GM08714 (cell line): Measurements from ENCODE around the gene TEX101.

Experiments used
- H3K4me3 ChIP-seq: fragments of 200-500 bp; sonication (Bioruptor generic); 2 replicates; pipeline ENCODE4 v1.5.1; 2014; ENCODE audit warnings: mild to moderate bottlenecking, low read length, inconsistent platforms
- ZNF274 ChIP-seq: IDR thresholded peaks from 2 replicates; pipeline ENCODE4 v1.6.1; 2012; ENCODE audit warnings: mild to moderate bottlenecking, low read depth, low read length

Gene TEX101

DNA sequence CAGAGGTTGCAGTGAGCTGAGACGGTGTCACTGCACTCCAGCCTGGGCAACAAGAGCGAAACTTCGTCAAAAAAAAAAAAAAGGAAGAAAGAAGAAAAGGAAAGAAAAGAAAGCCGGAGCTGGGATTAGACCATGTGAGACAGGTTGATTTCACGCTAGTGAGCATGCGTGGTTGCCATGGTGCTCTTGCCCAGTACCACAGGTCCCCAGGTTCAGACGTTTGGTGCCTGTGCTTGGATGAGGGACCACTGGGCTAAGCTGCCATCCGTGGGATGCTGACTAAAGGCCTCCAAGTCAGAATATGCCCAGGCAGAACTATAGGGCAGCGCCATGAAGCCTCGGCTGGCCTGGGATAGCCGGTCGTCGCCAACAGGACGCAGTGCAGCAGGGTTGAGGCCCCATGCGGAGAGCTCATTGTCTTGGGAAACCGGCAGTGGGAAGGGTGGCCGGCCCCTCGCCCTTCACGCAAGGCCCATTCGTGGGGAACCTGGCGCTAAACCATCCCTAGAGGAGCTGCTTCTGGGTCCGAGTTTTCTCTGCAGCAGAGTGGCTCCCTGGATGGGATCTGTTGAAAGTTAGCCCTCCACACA is 7.2 kb upstream of the TEX101 start:
- no peak overlapping the region for H3K4me3 ChIP-seq
- TF ChIP-seq ZNF274, result no peak

DNA sequence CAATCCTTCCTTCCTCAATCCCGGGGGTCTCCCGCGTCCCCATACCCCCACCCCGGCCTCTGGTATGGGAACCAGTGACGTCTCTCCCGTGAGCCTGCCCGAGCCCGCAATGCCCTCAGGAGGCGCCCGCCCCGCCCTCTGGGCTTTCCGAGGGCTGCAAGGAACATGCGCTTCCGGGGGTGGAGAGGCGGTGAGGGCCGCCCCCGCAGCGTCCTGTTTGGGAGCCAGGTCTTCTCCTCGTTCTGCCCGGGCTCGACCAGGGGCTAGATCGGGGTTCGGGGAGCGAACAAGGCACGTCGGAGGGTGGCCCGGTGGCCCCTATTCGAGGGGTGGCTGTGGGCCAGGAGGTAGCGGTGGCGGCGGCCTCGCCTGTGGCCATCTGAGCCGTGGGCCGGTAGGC is 6.6 kb upstream of the TEX101 start:
- no peak for TF ChIP-seq ZNF274
- no peak overlapping the region for H3K4me3 ChIP-seq

DNA sequence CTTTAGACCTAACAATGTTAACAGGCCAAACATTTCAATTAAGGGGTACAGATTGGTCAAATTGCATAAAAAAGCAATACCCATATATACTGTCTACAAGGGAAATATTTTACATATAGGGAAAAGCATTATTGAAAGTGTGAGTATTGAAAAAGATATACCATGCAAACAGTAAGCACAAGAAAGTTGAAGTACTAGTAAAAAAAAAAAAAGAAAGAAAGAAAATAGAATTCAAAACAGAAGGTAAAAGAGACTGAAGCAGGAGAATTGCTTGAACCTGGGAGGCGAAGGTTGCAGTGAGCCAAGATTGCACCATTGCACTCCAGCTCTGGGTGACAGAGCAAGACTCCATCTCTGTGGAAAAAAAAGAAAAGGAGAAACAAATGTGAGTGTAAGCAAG is 5.3 kb upstream of the TEX101 start:
- no peak overlapping the region for H3K4me3 ChIP-seq
- no peak for TF ChIP-seq ZNF274

- no peak for TF ChIP-seq ZNF274
- H3K4me3 ChIP-seq, result no peak overlapping the region
These were observed 2.2 kb upstream of the TEX101 start for GRCh38 chr19:43412441-43412840.

DNA sequence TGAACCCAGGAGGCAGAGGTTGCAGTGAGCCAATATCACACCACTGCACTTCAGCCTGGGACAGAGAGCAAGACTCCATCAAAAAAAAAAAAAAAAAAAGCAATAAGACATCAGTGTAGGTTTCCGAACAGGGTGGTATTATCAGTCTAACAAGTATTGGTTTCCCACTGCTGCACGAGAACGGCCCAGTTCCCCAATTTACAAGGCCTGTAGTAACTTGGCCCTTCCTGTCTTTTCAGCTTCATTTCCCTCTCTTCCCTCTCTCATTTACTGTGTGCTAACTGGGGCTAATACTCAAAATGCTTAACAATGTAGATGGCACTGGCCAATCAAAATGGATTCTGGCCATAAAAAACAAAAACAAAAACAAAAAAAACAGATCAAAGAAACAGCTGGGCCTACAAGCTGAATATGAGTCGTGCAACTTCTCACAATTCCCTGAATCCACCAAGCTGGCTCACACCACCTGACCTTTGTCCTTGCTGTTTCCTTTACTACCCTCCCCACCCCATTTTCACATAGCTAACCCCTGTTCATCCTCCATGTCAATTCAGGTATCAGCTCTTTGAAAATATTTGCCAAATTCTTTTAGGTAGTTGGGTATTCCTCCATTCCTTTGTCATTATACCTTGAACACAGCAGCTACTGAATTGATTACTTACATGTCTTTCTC is 2.4 kb downstream of the TEX101 start:
- H3K4me3 ChIP-seq, result no peak overlapping the region
- TF ChIP-seq ZNF274, result no peak

DNA sequence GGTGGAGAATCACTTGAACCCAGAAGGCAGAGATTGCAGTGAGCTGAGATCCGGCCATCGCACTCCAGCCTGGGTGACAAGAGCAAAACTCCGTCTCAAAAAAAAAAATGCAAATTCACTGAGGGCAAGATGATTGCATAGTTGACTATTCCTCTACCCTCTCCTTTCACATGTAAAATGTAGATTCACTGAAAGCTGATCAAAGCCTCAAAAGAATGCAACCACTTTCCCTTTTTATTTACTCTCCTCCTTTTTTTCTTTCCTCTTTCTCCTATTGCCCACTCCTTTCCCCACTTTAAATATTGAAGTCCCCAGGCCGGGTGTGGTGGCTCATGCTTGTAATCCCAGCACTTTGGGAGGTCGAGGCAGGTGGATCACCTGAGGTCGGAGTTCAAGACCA is 6.3 kb downstream of the TEX101 start:
- no peak overlapping the region for H3K4me3 ChIP-seq

DNA sequence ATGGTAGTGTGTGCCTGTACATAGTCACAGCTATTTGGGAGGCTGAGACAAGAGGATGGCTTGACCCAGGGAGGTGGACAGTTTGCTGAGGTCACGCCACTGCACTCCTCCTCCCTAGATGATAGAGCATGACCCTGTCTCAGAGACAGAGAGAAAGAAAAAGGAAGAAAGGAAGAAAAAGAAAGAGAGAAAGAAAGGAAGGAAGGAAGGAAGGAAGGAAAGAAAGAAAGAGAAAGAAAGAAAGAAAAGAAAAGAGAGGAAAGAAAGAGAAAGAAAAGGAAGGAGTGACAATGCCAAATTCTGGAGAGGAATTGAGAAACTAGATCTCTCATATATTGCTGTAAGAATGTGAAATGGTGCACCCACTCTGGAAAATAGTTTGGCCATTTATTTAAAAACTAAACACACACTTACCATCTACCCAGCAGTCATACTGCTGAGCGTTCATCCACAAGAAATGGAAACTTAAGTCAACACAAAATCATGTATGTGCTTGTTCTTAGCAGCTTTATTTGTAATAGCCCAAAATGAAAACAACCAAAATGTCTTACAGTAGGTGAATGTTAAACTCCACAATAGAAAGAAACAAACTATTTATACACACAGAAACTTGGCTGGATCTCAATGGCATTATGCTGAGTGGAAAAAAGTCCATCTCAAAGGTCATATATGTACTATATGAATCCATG is 7.5 kb downstream of the TEX101 start:
- no peak overlapping the region for H3K4me3 ChIP-seq
- TF ChIP-seq ZNF274, result no peak

More for the DNA sequence above, 6.3 kb downstream of the TEX101 start:
- no peak for TF ChIP-seq ZNF274

GRCh38 chr19:43422689-43423066 is 8.0 kb downstream of the TEX101 start:
- no peak for TF ChIP-seq ZNF274
- H3K4me3 ChIP-seq, result no peak overlapping the region

- TF ChIP-seq ZNF274, result no peak
These were observed 9.1 kb downstream of the TEX101 start for GRCh38 chr19:43423779-43424178.

DNA sequence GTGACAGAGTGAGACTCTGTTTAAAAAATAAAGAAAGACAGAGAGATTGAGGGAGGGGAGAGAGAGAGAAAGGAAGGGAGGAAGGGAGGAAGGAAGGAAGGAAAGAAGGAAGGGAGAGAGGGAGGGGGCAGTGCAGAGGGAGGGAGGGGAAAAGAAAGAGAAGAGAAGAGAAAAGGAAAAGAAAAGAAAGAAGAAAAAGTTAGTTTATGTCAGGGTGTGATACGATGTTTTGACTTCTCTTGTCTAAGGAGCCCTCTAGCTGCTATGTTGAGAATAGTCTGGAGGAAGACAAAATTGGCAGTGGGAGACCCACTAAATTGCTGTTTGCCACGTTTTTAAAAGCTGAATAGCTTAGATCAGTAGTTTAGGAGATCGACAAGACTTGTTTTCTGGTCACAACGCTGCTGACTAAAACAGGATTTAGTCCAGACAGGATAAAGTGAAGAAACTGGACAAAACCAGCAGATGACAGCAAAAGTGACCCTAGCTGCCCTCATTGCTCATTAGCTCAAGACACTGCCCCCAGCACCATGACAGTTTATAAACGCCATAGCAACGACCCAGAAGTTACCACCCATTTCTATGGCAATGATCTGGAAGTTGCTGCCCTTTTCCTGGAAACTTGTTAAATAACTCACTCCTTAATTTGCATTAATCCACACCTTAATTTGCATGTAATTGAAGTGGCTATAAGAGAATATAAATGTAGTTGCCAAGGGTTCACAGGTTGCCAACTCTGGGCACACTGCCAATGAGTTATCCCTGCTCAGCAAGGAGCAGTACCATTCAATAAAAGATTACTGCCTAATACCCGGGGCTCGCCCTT is 11.1 kb downstream of the TEX101 start:
- TF ChIP-seq ZNF274, result no peak
- no peak overlapping the region for H3K4me3 ChIP-seq

More at GRCh38 chr19:43423779-43424178, 9.1 kb downstream of the TEX101 start:
- no peak overlapping the region for H3K4me3 ChIP-seq

DNA sequence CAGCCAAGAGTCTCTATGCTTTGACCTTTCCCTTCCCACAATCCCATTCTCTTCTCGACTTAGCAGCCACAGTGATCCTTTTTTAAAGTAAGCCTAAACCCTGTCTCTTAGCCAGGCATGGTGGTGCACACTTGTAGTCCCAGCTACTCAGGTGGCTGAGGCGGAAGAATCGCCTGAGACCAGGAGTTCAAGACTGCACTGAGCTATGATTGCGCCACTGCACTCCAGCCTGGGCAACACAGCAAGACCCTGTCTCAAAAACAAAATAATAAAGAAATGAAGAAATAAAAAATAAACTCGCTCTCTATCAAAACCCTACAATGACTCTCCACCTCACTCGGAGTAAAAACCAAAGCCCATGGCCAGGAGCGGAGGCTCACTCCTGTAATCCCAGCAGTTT is 14.7 kb downstream of the TEX101 start:
- no peak for TF ChIP-seq ZNF274

DNA sequence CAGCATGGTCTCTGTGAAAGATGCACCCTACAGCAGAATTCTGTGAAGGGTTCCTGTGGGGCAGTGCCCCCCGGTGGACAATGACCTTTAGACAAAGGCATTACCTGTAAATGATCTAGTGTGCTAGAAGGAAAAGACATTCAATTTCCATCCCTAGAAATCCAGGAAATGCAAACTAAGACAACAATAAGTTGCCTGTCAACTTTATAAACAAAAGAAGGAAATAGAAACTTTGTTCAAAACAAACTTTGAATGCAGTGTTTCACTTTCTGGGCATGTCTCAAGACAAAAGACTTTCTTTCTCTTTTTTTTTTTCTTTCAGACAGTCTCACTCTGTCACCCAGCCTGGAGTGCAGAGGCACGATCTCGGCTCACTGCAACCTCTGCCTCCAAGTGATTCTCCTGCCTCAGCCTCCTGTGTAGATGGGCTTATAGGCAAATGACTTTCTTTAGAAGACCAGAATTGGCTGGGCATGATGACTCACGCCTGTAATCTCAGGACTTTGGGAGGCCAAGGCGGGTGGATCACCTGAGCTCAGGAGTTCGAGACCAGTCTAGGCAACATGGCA is 15.5 kb downstream of the TEX101 start:
- no peak overlapping the region for H3K4me3 ChIP-seq

More for the DNA sequence above, 14.7 kb downstream of the TEX101 start:
- H3K4me3 ChIP-seq, result no peak overlapping the region

GRCh38 chr19:43430976-43431375 is 16.3 kb downstream of the TEX101 start:
- TF ChIP-seq ZNF274, result no peak
- H3K4me3 ChIP-seq, result no peak overlapping the region

More for the DNA sequence above, 15.5 kb downstream of the TEX101 start:
- no peak for TF ChIP-seq ZNF274

DNA sequence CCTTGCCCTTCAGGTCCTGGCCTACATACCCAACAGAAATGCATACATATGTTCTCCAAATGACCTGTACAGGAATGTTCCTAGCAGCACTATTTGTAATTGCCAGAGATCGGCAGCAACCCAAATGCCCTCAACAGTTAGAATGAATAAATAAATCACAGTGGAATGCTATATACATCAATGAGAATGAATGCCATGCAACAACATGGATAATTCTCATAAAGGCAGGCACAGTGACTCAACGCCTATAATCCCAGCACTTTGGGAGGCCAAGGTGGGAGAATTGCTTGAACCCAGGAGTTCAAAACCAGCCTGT is 18.6 kb downstream of the TEX101 start:
- no peak for TF ChIP-seq ZNF274

DNA sequence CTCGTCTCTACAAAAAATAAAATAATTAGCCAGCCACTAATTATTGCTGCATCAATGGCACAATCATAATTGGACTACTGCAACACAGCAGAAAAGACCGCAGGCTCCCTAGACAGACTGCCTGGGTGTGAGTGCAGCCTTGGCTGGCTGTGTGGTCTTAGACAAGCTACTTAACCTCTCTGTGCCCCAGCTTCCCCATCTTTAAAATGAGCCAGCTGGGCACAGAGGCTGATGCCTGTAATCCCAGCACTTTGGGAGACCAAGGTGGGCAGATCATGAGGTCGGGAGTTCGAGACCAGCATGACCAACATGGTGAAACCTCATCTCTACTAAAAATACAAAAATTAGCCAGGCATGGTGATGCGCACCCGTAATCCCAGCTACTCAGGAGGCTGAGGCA is 19.0 kb downstream of the TEX101 start:
- H3K4me3 ChIP-seq, result no peak overlapping the region

More for the DNA sequence above, 18.6 kb downstream of the TEX101 start:
- no peak overlapping the region for H3K4me3 ChIP-seq

More for the DNA sequence above, 19.0 kb downstream of the TEX101 start:
- no peak for TF ChIP-seq ZNF274
